ENCODE measurements around the gene STK35.
"Not testable (repeated sequence)": the region's sequence is repeated elsewhere in the genome, so short reads cannot be mapped to it uniquely, and the experiment has no call there.

DNA sequence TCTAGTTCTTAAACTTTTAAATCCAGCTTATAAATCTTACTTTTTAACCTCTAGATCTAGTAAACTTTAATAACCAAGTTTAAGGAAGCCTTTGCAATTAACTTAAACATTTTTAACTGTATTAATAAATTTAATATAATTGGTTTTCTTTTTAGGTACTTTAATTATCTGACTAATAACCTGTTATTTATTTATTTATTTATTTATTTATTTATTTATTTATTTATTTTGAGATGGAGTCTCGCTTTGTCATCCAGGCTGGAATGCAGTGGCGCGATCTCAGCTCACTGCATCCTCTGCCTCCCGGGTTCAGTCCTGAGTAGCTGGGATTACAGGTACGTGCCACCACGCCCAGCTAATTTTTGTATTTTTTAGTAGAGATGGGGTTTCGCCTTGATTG, 83.3 kb downstream of the STK35 start:
- TF ChIP-seq POLR2AphosphoS5 (IDR thresholded peaks at IDR 0.05; ENCODE audit: borderline replicate concordance, low read depth, low read length); EZH2 (IDR thresholded peaks at IDR 0.05); FOXP2 (optimal IDR thresholded peaks at IDR 0.05; ENCODE audit: control extremely low read depth, extremely low read length, insufficient read depth): not testable (repeated sequence)

Measured in SK-N-MC (cell line).